M059J (cell line): Measurements from ENCODE around the gene DCST1. TPM values are rescaled to one million over a fixed set of nuclear protein-coding genes. Genes with fewer than 3 reads are reported as not detected.

Experiments used
- DNase-seq: peaks from one replicate; pipeline ENCODE4 v3.0.0-alpha.2; 2012; ENCODE audit warnings: low read depth
- total RNA-seq: library from RNA; depleted of rRNA; stranded (reverse); fragments of >200 nt; shearing (Covaris generic); gene quantifications from 2 replicates; pipeline ENCODE4 v1.2.3, GENCODE V29; 2014

The DCST1 gene
- total RNA-seq, 1 experiment from 2014 or later = not detected

GRCh38 chr1:155052439-155053395 lies 19.1 kb downstream of the DCST1 start:
- peak; percentile 28 for DNase-seq

GRCh38 chr1:155053531-155054105 lies 20.0 kb downstream of the DCST1 start:
- DNase-seq = no peak

DNA sequence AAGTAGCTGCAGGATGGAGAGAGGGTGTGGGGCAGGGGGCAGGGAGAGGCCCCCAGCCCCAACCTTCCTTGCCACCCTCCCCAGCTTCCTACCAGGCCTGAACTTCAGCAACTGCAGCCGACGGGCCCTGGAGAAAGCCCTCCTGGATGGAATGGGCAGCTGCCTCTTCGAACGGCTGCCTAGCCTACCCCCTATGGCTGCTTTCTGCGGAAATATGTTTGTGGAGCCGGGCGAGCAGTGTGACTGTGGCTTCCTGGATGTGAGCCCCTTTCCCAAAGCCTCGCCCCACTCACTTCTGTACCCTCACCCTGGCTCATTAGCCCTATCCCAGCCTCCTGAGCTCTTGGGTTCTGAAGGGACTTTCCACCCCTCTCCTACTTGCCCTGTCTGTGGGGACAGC lies 23.5 kb downstream of the DCST1 start:
- DNase-seq = no peak

DNA sequence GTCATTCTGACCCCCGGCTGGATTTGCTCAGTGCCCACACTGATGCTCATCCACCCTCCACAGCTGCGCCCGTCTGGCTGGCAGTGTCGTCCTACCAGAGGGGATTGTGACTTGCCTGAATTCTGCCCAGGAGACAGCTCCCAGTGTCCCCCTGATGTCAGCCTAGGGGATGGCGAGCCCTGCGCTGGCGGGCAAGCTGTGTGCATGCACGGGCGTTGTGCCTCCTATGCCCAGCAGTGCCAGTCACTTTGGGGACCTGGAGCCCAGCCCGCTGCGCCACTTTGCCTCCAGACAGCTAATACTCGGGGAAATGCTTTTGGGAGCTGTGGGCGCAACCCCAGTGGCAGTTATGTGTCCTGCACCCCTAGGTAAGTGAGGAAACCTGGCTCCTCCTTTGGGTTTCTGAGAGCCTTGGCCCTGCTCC lies 24.2 kb downstream of the DCST1 start:
- DNase-seq = no peak

GRCh38 chr1:155060736-155061135 lies 27.1 kb downstream of the DCST1 start:
- DNase-seq = no peak

GRCh38 chr1:155061381-155062150 lies 27.9 kb downstream of the DCST1 start:
- peak; percentile 86 for DNase-seq

GRCh38 chr1:155062151-155062686 lies 28.6 kb downstream of the DCST1 start:
- no peak for DNase-seq

- DNase-seq = peak; percentile 22
Measured at GRCh38 chr1:155062702-155063411, 29.2 kb downstream of the DCST1 start.

DNA sequence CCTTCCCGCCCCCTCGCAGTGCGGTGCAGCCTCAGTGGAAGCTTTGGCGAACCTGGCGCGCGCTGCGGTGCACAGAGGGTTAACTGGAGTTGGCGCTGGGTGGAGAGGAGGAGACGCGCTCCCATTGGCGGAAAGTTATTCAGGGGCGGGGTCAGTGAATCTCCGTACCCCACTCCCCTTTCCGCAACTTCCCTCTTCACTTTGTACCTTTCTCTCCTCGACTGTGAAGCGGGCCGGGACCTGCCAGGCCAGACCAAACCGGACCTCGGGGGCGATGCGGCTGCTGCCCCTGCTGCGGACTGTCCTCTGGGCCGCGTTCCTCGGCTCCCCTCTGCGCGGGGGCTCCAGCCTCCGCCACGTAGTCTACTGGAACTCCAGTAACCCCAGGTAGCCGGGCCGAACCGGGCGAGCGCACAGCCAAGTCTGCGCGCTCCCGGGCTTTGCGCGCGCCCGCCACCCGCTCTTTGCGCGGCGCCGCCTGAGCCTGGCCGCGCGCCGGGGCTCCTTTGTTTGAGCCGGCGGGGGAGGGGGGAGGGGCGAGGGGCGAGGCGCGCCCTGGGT lies 30.0 kb downstream of the DCST1 start, which contains the start of gene EFNA4:
EFNA4 (plus strand) TSS at position 191 of the 561 bp plus-strand sequence; CDS start at position 275, 84 bp downstream.
- DNase-seq = peak; percentile 87

DNA sequence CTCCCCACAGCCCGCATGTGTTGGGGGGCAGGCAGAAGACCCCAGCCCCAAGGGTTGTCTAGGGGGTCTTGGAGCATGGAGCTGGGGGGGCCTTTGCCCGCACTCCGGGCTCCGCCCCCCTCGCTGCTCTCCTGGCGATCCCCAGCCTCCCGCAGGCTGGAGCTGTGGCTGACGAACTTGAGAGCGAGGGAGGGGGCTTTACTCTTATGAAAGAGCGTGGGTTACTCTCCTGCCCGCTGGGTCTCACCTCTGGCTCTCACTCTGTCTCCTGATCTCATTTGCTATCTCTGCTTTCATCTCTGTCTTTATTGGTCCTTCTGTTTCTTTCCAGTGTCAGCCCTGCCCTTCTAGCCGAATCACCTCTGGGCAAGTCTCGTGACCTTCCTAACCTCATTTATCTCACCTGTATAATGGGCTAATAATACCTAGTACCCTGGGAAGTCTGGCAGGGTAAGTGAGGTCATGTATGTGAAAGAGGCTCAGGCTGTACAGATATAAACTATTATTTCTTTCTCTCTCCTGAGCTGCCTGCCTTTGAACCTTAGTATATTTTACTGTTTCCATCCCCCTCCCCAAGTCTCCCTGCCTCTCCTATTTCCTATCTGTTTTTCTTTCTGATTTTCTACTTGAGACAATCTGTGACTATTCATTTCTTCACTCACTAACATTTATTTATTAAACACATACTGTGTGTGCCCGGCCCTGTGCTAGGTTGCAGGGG lies 30.6 kb downstream of the DCST1 start:
- DNase-seq = peak; percentile 49

- DNase-seq = no peak
Measured at GRCh38 chr1:155064832-155065429, 31.3 kb downstream of the DCST1 start.

DNA sequence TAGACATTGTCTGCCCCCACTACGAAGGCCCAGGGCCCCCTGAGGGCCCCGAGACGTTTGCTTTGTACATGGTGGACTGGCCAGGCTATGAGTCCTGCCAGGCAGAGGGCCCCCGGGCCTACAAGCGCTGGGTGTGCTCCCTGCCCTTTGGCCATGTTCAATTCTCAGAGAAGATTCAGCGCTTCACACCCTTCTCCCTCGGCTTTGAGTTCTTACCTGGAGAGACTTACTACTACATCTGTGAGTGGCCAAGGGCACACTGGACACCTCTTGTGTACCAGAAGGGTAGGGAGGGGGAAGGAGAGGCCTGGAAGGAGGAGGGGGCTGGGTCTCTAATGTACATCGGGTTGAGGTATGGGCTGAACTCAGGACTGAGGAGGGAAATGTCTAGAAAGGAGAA lies 33.2 kb downstream of the DCST1 start:
- DNase-seq = no peak

GRCh38 chr1:155068599-155068998 lies 35.0 kb downstream of the DCST1 start:
- no peak for DNase-seq

- no peak for DNase-seq
Measured at GRCh38 chr1:155069551-155070157, 36.0 kb downstream of the DCST1 start.

DNA sequence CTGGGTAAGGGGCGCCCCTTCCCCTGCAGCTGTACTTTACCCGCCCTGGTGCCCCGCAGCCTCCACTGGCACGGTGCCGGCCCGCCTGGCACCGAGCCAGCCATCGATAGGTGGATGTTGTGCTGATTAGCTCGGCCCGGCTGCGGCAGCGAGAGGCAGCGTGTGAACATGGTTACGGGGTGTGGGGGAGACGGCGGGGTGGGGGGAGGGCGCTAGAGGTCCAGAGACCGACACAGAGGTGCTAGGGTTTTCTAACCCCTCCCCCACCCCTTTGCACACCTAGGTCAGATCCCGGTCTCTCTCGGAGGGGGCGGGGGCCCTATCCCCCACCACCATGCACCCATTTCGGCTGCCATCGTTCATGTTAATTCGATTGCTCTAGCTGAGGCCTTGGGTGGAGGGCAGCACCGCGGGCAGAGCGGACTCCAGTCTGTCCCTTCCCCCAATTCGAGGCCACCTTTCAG lies 36.6 kb downstream of the DCST1 start:
- DNase-seq = no peak

- peak; percentile 42 for DNase-seq
Measured at GRCh38 chr1:155070721-155071569, 37.3 kb downstream of the DCST1 start.

GRCh38 chr1:155071701-155072100 lies 38.1 kb downstream of the DCST1 start:
- DNase-seq = no peak
